GM18868 (cell line): ENCODE measurements around the gene RNU6-1.

ENCODE experiments used
- ATAC-seq: cut with Tn5 transposase; IDR thresholded peaks from one replicate; pipeline ENCODE4 v1.9.1; 2021; ENCODE audit warnings: mild to moderate bottlenecking, moderate library complexity; ENCODE audit not compliant: unreplicated experiment

Gene RNU6-1

DNA sequence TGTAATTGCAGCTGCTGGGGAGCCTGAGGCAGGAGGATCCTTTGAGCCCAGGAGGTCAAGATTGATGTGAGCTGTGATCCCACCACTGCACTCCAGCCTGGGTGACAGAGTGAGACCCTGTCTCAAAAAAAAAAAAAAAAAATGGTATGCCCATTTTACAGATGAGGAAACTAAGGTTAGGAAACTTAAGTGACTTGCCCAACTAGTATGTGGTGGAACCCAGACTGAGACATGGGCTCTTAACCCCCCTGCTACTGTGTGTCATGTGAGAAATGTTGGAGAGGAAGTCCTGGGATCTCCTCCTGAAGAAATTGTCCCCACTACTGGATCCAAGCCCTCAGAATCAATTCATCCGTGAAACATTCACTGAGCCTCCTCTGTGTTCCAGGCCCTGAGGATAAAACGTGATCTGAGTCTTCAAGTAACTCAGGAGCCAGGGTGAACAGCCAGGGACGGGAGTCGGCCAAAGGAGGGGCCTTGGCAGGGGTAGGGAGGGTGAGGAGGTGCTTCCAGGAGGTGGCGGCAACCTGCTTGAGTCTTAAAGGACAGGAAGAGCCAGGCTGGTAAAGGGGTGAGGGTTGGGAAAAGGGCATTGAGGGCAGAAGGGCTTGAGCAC, 19.6 kb upstream of the RNU6-1 start:
- ATAC-seq = no peak

GRCh38 chr15:67857220-67857619, 17.4 kb upstream of the RNU6-1 start:
- ATAC-seq = no peak

DNA sequence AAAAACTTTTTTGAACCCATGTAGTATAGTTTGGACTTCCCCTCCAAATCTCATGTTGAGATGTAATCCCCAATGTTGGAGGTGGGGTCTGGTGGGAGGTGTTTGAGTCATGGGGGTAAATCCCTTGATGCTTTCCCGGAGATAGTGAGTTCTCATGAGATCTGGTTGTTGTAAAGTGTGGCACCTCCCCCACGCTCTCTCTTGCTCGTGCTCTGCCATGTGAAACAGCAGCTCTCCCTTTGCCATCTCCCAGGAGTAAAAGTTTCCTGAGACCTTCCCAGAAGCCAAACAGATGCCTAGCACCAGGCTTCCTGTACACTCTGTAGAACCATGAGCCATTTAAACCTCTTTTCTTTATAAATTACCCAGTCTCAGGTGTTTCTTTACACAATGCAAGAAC, 16.0 kb upstream of the RNU6-1 start:
- no peak for ATAC-seq

GRCh38 chr15:67854358-67854757, 14.5 kb upstream of the RNU6-1 start:
- no peak for ATAC-seq

GRCh38 chr15:67853454-67853853, 13.6 kb upstream of the RNU6-1 start:
- ATAC-seq = no peak

DNA sequence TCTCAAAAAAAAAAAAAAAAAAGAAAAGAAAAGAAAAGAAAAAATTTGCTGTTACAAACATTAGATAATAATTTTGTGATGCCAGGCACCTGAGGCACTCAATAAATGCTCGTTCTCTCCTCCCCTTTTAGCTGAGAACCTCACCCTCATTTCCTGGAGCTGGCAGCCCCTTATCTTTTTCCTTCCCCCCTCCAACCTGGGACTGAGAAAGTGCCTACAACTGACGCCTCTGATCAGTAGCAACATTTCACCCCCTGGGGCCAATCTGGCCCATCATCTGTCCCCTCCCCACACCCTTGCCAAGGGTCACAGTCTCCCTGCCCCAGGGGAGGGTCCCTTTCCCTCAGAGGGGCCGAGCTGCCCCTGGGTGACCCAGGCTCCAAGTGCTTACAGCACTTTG, 12.6 kb upstream of the RNU6-1 start:
- ATAC-seq = no peak

DNA sequence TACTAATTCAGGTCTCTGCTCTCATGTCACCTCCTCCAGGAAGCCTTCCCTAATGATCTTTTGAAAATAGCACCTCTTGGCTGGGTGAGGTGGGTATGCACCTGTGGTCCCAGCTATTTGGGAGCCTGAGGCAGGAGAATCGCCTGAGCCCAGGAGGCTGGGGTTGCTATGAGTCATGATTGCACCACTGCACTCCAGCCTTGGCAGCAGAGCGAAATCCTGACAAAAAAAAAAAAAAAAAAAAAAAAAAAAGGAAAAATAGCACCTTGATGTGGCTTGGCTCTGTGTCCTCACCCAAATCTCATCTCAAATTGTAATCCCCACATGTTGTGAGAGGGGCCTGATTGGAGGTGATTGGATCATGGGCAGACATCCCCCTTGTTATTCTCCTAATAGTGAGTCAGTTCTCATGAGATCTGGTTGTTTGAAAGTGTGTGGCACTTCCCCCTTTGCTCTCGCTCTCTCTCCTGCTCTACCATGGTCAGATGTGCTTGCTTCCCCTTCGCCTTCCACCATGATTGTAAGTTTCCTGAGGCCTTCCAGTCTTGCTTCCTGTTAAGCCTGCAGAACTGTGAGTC, 11.2 kb upstream of the RNU6-1 start:
- ATAC-seq = no peak

DNA sequence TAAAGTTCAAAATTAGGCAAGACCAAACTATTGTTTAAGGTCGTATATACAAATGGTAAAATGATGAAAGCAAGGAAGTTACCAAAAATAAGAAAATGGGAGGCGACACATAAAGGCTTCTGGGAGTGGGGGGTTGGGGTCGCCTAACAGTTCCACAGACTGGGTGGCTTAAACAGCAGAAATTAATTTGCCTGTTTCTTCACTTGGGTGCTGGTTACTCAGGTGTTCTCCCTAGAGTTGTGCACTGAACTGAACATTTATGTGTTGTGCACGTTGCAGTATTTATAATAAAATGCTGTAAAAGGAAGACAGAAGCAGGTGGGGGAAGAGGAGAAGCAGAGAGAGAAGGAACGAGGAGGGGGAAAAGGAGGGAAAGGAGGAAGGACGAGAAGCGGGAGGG, 10.5 kb upstream of the RNU6-1 start:
- ATAC-seq = no peak

DNA sequence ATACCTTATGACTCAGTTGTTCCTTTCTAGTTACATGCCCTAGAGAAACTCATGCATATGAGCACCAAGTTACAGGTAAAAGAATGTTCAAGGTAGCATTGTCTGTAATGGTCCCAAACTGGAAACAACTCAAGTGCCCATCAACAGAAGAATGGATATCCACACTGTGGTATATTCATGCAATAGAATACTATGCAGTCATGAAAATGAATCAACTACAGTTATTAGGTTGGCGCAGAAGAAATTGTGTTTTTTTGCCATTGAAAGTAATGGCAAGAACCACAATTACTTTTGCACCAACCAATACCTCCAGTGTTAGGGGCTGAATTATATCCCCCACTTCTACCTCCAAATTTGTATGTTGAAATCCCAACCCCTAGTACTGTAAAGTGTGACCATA, 9.7 kb upstream of the RNU6-1 start:
- no peak for ATAC-seq

- ATAC-seq = no peak
Measured at GRCh38 chr15:67845974-67846373, 6.1 kb upstream of the RNU6-1 start.

GRCh38 chr15:67843571-67844387, 3.9 kb upstream of the RNU6-1 start:
- ATAC-seq = no peak

DNA sequence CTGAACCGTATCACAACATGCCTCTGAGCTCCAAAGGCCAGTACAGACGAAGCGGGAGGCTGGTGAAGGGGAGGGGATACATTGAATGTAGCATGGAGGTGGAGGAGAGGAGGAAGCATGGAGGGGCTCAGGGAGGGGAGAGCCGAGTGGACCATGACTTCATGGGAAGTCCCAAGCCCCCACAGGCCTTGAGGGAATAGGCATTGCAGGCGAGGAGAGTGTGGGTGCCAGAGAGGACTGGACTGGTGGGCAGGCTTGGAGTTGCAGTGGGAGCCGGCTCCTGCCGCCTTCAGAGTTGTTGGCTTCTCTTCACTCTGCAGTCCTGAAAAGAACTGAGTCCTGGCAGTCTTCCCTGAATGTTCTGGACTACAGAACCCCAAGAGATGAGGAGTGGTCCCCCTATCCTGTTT, 3.3 kb upstream of the RNU6-1 start:
- no peak for ATAC-seq

DNA sequence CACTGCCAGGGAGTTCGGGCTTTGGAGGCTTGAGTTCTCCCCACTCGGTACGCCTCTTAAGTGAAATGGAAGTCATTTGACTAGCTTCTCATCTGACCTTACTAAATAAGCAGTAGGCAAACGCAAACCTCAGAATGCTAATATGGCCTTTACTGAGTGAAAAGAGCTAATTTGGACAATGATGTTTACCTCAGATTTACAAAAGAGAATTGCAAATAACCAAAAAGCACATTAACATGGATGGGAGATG, 1.6 kb upstream of the RNU6-1 start:
- ATAC-seq = no peak

DNA sequence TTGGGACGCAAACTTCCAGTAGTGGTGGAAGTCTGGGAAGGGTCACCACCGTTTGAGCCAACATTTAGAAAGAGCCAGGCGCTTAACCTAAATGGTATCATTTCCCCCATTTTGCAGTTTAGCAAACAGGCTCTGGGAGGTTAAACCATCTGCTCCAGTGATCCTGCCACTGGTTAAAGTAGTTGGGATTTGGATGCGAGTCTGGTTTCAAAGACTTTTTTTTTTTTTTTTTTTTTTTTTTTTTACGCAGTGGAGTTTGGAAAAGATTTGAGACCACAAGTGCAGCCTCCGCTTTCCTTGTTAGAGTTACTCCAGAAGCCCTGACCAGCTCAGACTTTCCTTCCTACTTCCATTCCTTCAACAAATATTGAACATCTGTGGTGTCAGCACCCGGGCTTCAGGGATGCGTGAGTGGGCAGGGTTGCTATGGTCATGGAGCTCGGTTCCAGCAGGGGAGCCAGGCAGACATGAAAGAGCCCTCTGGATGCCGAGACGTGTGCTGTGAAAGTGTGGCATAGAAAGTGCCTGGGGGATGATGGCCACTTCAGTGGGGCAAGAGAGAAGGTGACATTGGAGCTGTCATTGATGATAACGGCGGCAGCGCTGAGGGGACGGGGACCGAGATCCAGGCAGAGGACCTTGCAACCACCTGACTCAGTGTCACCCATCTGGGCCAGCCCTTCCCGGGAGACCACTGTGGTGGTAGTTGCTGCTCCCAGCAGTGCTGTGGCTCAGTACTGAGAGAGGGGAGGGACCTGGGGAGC, 1.1 kb upstream of the RNU6-1 start:
- no peak for ATAC-seq

- ATAC-seq = peak; percentile 20
Measured at GRCh38 chr15:67839499-67839928, 331 bp downstream of the RNU6-1 start.

- no peak for ATAC-seq
Measured at GRCh38 chr15:67838789-67839332, 984 bp downstream of the RNU6-1 start.

GRCh38 chr15:67836955-67837354, 2.9 kb downstream of the RNU6-1 start:
- ATAC-seq = no peak

- no peak for ATAC-seq
Measured at GRCh38 chr15:67836477-67836876, 3.4 kb downstream of the RNU6-1 start.

DNA sequence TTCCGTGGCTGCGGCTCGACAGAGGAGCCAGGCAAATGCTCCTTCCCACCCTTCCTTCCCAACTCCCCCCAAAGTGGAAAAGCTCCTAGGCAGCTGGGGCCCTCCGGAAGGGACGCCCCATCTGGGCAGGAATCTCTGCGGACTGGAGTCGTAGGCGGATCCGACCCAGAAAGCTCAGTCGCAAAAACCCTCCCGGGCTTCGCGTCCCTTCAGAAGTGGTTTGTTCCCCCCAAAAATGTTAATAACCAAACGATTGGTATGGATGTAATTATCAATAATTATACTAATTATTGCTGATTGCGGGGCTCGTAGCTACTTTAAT, 3.8 kb downstream of the RNU6-1 start:
- no peak for ATAC-seq

DNA sequence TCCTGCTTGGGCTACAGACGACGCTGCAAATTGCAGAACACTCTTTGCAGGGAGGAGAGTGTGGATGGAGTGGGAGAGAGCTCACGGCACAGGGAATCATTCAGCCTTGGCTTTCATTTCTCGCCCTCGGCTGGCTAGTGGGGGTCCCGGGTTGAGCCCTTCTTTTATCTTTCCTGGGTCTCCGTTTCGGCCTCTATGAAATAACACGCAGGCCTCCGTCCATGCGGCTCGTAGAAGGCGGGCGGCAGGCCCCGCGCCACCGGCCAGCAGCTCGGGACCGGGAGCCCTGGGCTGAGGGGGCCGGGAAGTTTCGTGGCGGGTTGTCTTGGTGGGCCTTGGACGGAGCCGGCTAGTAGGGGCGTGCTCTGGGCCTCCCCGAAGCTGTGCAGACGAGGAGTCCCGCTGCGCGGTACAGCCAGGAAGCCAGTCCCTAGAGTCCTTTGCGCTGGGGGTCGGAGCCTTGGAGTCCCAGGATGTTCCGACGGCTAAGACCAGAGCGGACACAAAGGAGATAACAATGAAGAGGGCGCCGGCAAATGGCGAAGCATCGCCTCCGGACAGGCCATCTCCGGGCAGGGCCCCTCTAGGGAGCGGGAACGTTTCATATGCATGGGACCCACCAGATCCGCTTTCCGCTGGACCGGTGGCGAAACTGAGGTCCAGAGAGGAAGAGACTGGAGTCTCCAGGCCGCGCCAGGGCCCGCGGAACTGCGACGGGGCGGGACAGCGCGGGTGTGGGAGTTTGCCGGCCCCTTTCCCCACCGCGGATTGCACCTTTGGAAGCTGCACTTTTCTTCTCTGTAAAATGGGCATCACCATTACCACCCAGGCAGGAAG, 4.3 kb downstream of the RNU6-1 start:
- no peak for ATAC-seq
